GM19025 (cell line): ENCODE results near the gene EFHD2.
"Not testable (repeated sequence)": the region's sequence is repeated elsewhere in the genome, so short reads cannot be mapped to it uniquely, and the experiment has no call there.

ENCODE experiments used
- ATAC-seq: cut with Tn5 transposase; IDR thresholded peaks from one replicate; pipeline ENCODE4 v1.9.1; 2021; ENCODE audit warnings: mild to moderate bottlenecking, low read depth, moderate library complexity; ENCODE audit not compliant: unreplicated experiment

Gene EFHD2

DNA sequence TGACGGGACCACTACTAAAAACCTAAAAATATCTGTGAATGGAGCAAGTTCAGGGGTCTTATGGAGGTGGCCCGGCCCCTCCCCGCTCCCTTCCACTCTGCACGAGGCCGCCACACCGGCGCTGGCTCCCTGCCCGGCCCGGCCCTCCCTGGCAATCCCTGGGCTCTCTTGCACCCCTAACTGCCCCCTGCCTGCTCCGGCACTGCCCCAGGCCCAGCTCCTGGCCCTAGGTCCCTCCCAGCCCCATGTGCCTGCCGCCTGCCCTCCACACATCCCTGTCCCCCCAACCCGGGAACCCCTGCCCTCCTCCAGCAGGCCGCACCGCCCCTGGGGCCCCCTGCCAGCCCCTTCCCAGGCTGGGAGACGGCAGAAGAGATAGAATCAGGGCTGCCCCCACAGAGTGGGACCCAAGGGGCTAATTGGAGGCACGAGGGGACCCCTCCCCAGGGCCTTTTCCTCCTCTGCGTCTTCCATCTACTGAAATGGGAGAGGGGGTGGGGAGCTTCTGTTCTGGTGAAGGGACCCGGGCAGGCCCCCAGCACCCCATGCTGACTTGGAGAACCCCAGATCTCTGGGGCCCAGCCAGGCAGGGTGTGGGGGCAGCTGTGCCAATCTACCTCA, 19.2 kb downstream of the EFHD2 start:
- ATAC-seq, result no peak

DNA sequence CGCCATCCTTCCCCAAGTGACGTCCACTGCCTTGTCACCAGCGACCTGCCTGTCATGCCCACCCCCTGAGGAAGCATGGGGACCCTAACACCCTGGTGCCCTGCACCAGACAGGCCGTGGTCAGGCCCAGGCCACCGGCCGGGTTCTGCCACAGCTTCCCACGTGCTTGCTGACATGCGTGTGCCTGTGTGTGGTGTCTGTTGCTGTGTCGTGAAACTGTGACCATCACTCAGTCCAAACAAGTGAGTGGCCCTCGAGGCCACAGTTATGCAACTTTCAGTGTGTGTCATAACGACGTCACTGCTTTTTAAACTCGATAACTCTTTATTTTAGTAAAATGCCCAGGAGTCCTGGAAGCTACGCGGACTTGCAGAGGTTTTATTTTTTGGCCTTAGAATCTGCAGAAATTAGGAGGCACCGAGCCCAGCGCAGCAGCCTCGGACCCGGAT, 20.0 kb downstream of the EFHD2 start:
- ATAC-seq, result no peak

DNA sequence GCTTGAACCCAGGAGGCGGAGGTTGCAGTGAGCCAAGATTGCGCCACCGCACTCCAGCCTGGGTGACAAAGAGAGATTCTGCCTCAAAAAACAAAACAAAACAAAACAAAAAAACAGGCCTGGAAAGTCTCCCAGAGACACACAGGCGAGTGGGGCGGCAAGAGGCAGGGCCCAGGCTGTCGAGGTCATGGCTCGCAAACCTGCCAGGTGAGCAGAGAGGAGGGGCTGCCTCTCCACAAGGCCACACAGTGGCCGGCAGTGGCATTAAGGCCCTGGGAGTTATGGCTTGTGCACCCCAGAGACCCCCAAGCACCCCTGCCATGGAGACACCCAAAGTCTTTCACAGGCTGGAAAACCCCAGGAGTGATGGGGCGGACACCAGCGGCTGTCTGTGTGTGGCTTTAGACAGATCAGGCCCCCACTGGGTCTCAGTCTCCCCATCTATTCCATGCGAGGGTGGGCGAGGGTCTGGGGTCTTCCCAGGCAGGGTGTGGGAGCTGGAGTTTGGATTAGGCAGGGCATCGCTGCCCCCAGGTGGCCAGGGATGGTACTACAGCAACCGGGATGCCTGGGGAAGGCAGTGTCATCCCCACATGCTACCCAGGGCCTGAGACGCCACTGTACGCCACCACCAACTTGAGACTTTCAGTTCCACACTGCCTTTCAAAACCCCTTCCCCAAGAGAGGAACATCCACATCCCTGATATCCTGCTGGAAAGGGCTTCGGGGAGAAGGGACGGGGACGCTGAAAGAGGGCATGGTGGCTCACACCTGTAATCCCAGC, 21.3 kb downstream of the EFHD2 start:
- no peak for ATAC-seq

DNA sequence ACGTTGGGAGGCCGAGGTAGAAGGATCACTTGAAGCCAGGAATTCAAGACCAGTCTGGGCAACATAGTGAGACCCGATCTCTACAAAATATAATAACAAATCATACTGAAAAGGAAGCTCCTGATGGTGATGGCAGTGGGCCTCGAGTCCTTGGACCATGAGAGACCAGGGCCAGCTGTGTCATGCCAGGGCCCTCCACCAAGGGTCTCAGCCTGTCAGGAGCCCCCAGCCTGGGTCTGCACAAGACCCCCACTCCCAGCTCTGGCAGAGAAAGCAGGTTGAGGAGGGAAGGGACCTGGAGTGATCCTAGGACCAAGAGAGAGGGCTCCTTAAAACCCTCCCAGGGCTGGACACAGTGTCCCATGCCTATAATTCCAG, 21.9 kb downstream of the EFHD2 start:
- no peak for ATAC-seq

DNA sequence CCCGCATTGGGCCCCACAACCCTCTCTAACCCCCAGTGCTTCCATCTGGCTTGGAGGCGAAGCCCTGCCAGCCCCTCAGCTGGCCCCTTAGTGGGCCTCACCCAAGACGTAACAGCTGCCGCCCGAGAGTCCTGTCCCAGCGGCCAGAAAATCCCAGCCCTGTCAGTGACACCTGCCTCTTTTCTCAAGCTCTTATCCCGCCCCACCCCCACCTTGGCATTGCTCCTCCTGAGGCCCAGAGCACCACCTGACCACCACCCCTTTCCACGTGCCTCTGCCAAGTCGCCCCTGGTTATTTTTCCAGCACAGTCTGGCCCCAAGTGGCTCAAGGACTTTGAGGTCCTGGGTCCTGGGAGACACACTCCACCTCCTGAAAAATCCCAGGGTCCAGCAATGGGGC, 22.6 kb downstream of the EFHD2 start:
- ATAC-seq, result no peak

DNA sequence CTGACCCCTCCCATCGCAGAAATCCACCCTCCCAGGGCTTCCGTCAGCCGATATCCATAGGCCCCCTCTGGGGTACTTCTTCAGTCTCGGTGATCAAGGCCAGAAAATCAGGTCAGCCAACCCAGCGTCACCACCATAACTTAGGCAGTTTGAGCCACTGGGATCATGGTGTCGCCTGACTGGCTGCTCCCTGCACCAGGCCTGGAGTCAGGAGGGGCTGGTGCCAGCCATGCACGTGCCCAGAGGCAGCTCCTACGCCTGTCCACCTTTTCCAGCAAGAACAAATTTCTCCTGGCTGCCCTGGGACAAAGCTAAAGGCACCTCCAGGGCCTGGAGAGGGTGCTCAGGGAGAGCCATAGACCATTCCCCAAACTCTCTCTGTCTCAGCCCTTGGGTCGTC, 23.8 kb downstream of the EFHD2 start:
- no peak for ATAC-seq

DNA sequence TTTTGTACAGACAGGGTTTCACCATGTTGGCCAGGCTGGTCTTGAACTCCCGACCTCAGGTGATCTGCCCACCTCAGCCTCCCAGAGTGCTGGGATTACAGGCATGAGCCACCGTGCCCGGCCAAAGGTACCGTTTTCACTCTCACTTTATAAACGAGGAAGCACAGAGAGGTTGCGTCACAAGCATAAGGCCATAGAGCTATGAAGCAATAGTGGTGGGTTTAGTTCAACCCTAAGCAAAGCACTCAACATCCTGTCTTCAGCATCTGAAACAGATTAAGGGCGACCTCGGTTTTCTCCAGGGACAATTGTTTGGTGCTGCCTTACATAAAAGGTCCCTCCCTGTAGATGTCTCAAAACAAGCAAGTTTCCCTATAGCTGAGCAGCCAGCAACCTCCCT, 25.1 kb downstream of the EFHD2 start:
- ATAC-seq, result not testable (repeated sequence)

DNA sequence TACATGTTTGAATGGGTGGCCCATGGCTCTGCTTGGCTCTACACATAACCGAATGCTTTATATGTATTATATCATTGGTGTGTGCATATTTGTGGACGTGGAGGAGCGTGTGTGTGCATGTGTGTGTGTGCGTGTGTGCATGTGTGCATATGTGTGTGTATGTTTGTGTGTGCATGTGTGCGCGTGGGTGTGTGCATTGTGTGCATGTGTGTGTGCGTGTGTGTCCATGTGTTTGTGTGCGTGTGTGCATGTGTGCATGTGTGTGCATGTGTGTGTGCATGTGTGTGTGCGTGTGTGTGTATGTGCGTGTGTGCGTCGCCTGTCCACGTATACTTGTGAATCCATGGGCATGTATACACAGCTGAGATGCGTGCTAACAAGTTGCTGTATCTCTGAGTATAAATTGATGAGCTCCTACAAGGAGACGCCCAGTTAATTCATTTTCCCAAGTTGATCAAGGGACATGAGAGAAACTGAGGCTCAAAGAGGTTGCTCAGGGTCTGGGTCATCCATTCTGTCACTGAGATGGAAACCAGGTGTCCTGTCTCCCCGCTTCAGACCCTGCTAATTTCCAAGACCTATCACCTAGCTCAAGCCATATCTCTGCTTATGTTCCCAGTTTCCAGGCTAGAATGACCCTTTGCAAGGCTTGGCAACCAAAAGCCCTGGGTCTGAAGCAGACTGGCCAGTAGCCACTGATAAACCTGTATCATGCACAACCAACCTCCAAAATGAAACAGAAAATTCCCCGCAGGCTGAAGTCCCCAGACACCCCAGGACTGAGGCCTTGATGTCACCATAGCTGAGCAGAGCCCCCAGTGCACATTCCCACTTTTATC, 25.8 kb downstream of the EFHD2 start:
- no peak for ATAC-seq

DNA sequence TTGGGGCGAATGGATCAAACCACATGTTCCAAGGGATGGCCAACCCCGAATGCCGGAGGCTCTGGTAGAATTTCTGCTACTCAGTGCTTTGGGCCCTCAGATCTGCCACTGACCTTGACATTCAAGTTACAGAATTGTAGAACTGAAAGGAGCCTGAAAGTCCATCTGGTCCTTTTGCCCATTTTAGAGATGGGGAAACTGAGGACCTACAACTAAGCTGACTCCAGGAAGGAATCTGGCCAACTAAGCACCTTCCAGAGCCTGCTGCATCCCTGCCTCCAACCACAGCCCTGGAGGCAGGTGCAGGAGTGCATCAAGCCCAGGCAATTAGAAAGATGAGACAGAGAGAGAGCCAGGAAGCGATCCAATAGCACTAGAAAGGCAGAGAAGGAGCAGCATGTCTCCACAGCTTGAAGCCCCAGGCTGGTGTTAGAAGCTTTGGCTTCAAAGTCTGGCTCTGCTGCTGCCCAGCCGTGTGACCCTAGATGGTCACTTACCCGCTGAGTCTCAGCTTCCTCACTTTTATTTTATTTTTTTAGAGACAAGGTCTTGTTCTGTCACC, 27.3 kb downstream of the EFHD2 start:
- ATAC-seq, result no peak

DNA sequence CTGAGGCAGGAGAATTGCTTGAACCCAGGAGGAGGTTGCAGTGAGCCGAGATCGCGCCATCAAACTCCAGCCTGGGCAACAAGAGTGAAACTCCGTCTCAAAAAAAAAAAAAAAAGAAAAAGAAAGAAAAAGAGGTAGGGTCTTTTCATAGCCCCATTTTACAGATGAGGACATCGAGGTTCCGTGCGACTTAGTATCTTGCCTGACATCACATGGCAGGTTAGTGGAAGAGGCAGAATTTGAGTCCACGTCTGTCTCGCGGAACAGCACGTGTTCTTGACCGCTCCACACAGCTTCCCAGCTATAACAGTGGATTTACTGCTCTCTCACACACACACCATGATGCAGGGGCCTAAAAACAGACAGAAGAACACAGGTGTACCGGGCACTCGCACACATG, 29.6 kb downstream of the EFHD2 start:
- ATAC-seq, result no peak

DNA sequence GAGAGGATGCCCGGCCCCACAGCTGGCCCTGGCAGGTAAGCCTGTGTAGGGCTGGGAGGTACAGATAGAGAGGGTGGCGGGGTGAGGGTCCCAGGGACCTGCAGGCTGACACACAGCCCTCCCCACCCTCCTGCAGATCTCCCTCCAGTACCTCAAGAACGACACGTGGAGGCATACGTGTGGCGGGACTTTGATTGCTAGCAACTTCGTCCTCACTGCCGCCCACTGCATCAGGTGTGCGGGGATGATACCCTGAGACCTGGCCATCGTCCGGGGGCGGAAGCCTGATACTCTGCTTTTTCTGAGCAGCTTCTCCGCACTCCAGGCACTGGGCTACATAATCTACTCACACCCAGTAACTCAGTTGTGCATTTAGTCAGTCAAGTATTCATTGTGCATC, 30.7 kb downstream of the EFHD2 start:
- no peak for ATAC-seq

DNA sequence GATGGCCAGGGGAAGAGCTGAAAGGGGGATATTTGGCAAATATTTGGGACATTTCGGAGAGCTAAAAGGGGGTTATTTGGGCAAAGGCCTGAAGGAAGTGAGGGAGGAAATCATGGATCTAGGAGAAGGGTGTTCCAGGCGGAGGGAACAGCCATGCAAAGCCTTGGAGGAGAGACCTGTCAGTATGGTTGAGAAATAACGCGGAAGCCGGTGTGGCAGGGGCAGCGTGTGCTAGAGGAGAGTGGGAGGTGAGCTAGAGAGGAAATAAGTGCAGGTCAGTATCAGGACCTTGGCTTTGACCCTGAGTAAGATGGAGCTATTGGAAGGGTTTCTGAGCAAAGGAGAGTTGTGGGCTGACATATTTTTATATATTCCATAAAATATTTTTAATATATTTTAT, 31.6 kb downstream of the EFHD2 start:
- ATAC-seq, result no peak

DNA sequence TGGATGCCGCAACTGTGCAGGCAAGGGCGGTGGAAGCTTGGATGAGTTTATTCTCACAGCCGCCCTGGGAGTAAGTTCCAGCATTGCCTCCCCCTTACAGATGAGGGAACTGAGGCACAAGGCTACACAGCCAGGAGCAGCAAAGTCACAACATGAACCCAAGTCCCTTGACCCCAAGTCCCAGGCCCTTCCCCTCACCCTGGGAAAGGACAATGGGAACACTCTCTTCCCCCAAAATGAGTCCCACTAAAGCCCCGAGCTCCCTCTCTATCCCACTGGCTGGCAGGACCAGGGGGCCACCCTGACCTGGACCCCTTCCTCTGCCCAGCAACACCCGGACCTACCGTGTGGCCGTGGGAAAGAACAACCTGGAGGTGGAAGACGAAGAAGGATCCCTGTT, 32.4 kb downstream of the EFHD2 start:
- ATAC-seq, result no peak

DNA sequence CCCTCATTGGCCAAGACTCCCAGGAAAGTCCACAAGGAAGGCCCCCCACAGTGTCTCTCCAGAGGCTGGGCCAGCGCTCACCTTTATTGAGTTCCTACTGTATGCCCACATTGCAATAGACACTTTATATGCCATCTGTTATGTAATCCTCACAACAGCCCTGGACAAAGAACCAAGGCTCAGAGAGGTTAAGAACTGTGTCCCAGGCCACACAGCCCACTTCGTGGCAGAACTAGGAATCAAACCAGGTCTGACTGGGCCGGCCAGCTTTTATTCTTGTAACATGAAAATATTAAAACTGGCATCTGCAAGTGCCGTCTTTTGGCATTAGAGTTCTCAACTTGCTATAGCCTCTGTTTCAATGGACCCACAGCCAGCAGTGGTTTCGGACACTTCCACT, 33.1 kb downstream of the EFHD2 start:
- ATAC-seq, result no peak

DNA sequence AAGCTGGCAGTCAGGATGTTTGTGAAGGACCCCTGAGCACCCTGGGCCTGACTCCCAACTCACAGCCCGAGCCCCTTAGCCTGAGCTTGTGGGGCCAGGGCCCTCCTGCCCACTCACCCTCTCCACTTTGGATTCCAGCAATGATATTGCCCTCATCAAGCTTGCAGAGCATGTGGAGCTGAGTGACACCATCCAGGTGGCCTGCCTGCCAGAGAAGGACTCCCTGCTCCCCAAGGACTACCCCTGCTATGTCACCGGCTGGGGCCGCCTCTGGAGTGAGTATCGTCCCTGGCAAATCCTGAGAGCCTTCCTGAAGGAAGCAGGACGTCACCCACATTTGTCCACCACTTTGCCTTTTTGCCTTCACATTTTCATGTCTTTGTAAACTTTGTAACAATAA, 33.6 kb downstream of the EFHD2 start:
- ATAC-seq, result no peak

DNA sequence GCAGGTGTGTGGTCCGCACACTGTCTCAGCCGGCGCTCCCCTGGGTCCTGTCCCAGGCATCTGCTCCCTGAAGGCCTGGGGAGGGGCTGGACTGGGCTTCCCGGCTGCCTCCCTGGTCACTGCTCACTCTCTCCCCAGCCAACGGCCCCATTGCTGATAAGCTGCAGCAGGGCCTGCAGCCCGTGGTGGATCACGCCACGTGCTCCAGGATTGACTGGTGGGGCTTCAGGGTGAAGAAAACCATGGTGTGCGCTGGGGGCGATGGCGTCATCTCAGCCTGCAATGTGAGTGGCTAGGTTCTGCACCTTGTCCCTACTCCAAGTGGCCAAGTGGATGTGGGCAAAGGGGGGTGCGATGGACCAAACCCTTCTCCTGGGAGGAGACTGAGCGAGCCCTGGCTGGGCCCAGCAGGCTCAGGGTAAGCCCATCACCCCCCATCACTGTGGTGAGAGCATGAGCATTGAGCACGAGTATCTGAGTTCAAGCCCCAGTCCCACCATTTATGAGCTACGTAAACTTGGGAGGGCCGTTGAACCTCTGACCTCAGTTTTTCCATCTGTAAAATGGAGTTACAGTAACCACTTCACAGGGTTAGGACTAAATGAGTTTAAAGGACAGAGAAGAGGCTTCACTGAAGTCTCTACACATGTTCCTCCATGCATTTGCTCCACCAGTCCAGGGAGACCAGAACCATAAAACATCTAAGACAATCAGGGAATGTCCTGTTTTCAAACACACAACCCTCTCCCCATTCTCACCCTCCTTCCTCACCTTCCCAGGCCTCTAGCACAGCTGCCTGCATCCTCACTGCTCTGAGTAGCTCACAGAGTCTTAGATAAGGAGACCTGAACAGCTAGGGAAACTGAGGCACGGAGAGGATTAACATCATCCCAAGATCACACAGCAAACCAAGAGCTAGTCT, 35.0 kb downstream of the EFHD2 start:
- no peak for ATAC-seq

DNA sequence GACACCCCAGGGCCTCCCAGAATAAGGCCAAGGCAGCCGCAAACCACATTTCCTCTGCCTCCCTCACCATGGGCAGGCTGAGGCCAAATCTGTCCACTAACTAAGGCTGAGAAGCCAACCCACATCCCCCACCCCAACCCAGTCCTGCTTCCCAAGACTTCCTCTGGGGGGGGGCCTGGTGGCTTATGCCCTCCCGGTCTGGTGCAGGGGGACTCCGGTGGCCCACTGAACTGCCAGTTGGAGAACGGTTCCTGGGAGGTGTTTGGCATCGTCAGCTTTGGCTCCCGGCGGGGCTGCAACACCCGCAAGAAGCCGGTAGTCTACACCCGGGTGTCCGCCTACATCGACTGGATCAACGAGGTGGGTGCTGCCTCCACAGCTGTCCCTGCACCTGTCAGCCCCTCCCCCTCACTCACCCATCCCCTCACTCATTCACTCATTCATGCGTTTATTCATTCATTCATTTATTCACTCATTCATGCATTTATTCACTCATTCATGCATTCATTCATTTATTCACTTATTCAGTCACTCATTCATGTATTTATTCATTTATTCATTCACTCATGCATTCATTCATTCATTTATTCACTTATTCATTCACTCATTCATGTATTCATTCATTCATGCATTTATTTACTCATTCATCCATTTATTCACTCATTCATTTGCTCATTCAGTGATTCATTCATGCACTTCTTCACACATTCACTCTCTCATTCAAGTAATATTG, 35.9 kb downstream of the EFHD2 start:
- ATAC-seq, result no peak

DNA sequence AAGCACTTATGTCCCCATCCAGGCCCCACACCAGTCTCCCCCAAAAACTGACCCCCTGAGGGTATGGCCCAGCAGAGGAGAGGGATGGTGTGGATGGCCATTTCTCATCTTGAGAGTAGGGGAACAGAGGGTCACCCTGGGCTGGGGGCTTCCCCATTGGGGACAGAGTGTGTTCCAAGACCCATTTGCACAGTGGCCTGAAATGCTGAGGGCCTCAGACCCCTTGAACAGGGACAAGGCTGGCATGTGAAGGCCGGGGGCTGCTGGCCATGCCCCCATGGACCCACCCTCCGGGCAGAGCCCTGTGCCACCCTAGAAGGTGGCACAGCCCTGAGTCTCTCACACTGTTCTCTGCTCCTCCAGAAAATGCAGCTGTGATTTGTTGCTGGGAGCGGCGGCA, 36.5 kb downstream of the EFHD2 start:
- no peak for ATAC-seq

DNA sequence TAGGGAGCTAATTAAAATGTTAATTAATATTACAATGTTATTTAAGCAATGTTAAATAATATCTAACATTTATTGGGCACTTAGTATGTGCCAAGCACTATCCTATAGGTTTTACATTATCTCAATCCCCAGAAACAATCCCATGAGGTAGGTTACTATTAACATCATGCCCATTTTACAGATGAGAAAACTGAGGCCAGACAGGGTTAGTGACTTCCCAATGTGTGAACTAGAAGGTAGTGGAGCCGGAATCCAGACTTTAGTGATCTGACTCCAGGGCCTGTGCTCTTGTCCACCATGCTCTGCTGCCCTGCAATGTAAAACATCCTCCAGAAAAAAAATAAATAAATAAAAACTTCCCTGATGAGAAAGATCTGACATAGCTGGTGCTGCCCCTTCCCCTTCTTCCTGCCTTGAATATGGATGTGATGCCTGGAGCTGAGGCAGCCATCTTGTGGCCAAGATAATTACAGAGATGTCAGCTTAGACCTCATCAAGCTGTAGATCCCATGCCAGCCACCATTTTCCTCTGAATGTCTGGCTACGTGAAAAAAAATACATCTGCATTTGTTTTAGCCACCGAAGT, 39.3 kb downstream of the EFHD2 start:
- ATAC-seq, result no peak
